Kidney epithelial cell (primary cell): ENCODE results near the gene LAMP5. TPM values are rescaled to one million over a fixed set of nuclear protein-coding genes. Genes with fewer than 3 reads are reported as not detected.

Experiments used
- DNase-seq: peaks from one replicate; pipeline ENCODE4 v3.0.0-alpha.2; 2010; ENCODE audit warnings: low read depth
- H3K27me3 ChIP-seq: 2 replicates; pipeline ENCODE4 v1.6.0; 2011; ENCODE audit warnings: low read length; ENCODE audit not compliant: control insufficient read depth, insufficient read depth
- H3K36me3 ChIP-seq: 2 replicates; pipeline ENCODE4 v1.5.1; 2011; ENCODE audit warnings: low read length; ENCODE audit not compliant: control insufficient read depth, insufficient read depth
- H3K4me3 ChIP-seq: 2 replicates; pipeline ENCODE4 v1.5.1; 2011; ENCODE audit warnings: low read depth, mild to moderate bottlenecking, control low read depth, low read length
- total RNA-seq: library from RNA; depleted of rRNA; stranded (reverse); fragments of >200 nt; gene quantifications from 2 replicates; pipeline ENCODE4 v1.2.3, GENCODE V29; 2015
- TF ChIP-seq, protein P1 (sequence below): IDR thresholded peaks from 2 replicates; pipeline ENCODE4 v1.5.1; 2011; ENCODE audit warnings: mild to moderate bottlenecking, moderate library complexity, low read length, control low read depth, inconsistent platforms; ENCODE audit not compliant: insufficient read depth, poor library complexity, severe bottlenecking

The LAMP5 gene
- total RNA-seq, 1 donor from 2014 or later = 1.9 TPM

DNA sequence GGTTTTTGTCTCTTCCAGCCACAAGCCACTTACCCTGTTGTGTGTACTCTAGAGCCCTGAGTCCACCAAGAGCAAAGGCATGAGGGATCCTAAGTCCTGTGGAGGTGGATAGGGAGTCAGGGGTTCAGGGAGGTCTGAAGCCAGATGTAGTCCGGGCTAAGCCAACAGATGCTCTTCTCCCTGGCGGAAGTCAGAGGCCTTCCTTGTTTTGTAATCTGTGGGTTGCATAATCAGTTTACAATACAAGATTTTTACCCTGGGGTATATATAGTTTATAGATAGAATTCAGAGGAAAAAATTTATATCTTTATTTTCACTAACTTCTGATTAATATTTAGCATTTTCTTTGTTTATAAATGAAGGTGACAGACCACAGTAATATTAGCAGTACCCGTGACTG lies 9.2 kb downstream of the LAMP5 start:
- H3K4me3 ChIP-seq = no peak overlapping the region
- peaks cover 3% of the 10 kb centered on the region for H3K27me3 ChIP-seq
- no peak for DNase-seq
- no peaks in the 10 kb centered on the region for H3K36me3 ChIP-seq
- TF ChIP-seq, protein P1, sequence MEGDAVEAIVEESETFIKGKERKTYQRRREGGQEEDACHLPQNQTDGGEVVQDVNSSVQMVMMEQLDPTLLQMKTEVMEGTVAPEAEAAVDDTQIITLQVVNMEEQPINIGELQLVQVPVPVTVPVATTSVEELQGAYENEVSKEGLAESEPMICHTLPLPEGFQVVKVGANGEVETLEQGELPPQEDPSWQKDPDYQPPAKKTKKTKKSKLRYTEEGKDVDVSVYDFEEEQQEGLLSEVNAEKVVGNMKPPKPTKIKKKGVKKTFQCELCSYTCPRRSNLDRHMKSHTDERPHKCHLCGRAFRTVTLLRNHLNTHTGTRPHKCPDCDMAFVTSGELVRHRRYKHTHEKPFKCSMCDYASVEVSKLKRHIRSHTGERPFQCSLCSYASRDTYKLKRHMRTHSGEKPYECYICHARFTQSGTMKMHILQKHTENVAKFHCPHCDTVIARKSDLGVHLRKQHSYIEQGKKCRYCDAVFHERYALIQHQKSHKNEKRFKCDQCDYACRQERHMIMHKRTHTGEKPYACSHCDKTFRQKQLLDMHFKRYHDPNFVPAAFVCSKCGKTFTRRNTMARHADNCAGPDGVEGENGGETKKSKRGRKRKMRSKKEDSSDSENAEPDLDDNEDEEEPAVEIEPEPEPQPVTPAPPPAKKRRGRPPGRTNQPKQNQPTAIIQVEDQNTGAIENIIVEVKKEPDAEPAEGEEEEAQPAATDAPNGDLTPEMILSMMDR = no peak

DNA sequence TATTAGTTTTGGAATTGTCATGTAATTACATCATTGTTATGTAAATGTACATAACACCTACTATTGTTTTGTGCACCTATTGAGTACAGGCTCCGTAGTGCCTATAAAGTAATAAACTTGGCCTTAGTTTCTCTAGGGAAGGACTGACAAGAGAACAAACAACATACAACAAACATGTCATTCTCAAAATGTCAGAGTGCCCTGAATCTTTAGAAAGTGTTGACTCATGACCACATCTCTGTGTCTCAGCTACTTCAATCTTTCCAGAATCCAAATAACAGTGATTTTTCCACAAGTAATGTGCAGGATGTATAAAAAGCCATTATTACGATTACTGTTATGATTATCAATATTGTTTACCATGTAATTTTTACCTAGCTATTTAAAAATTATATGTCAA lies 17.2 kb downstream of the LAMP5 start:
- no peak overlapping the region for H3K4me3 ChIP-seq
- no peaks in the 10 kb centered on the region for H3K36me3 ChIP-seq
- H3K27me3 ChIP-seq = no peaks in the 10 kb centered on the region
- TF ChIP-seq, protein P1 = no peak
- DNase-seq = no peak

DNA sequence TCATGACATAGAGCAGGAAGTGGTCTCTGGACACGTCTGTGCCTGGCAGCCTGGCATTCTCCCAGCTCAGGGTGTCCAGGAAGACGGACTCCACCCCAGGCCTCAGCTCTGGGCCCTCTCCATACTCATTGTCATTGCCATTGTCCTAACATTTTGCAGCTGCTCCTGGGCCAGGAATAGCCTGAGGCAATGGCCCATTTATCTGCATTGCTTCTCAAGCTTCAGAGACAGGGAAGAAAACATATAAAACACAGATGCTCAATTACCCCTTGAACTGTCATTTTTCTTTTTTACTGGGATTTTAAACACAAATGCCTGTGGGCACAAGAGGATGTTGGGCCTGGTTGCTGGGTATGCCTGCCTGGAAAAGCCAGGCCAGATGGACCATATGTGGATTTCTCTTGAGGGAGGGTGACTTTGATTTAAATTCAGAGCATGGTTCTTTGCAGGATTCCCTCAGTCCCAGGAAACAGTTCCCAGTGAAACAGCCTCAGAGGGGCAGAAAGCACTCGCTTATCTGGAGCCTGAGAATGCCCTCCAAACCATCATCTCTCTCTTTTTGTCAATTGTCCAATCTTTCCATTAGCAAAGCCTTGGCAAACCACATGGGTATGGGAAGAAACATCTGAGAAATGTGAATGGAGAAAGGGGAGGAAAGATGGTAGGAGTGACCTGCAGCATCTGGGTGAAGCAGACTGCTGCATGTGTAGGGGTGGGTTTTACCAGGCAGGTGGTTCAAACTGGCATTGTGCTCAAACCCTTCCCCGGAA lies 17.9 kb downstream of the LAMP5 start:
- Histone ChIP-seq H3K4me3 (no peak overlapping the region), H3K36me3 (no peaks in the 10 kb centered on the region), H3K27me3 (no peaks in the 10 kb centered on the region)
- TF ChIP-seq, protein P1 = no peak
- no peak for DNase-seq

DNA sequence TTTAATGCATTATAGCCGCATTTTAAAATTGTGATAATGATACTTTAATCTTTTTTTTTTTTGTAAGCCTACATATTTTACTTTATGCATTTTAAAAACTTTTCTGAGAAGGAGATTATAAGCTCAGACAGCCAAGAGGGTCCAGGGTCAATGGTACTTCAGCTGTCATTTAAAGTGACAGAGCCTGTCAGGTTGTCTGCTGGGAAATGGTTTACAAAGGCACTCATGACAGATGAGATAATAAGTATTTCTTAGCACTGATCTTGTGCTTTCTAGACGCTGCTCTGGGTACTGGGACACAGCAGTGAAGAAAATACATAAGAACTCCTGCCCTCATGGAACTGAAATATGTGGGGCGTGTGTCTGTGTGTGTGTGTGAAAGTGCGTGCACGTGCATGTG lies 19.6 kb downstream of the LAMP5 start:
- TF ChIP-seq, protein P1 = no peak
- Histone ChIP-seq H3K4me3 (no peak overlapping the region), H3K36me3 (no peaks in the 10 kb centered on the region), H3K27me3 (no peaks in the 10 kb centered on the region)
- DNase-seq = no peak

DNA sequence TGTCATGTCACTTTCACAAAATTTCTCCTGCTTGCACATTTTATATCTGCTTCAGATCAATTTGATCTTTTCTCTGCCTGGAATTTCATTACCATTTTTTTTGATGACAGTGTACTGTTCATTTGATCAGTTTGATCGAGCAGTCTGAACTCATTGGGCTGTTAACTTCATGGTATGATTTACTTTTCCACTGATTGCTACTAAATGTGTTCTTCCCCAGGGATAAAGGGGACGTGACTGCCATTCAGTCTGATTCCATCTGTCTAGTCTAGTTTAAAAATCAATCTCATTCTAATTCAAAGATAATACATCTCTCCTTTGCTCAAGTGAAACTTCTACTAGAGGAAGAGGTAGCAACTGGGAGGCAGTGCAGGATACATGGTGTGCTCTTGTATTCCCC lies 21.1 kb downstream of the LAMP5 start:
- Histone ChIP-seq H3K36me3 (no peaks in the 10 kb centered on the region), H3K4me3 (no peak overlapping the region), H3K27me3 (peaks cover 2% of the 10 kb centered on the region)
- DNase-seq = no peak
- TF ChIP-seq, protein P1 = no peak

DNA sequence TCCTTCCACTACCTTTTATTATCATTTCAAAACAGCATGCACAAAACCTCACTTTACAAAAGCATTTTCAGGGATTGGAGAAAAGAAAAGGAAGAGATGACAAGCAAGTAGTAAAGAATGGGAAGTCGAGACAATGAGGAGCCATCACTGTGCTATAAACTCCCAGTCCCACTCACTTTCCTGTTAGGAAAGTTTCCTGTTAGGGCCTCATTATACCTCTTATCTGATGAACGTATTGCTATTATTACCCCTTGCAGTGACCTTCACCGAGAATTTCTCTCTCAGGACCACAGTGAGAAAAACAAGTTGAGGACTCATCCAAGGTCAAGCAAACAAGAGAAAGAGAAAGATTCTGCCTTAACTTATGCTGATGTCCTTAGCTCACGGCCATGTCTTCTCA lies 28.8 kb downstream of the LAMP5 start:
- Histone ChIP-seq H3K36me3 (no peaks in the 10 kb centered on the region), H3K27me3 (peaks cover 2% of the 10 kb centered on the region), H3K4me3 (no peak overlapping the region)
- DNase-seq = no peak
- TF ChIP-seq, protein P1 = no peak
